Stimulated activated CD4-positive, alpha-beta T cell treated with anti-CD3 and anti-CD28 coated beads, Interleukin-15, amount 100 ng/mL, for 1 hour (primary cell): ENCODE data around the gene NEAT1.

Experiments used
- DNase-seq, 2 donors: peaks; one replicate each; pipeline ENCODE4 v3.0.0-alpha.2; 2020; ENCODE audit warnings: low read depth in 1 of 2, low spot score in 1 of 2

Gene NEAT1

DNA sequence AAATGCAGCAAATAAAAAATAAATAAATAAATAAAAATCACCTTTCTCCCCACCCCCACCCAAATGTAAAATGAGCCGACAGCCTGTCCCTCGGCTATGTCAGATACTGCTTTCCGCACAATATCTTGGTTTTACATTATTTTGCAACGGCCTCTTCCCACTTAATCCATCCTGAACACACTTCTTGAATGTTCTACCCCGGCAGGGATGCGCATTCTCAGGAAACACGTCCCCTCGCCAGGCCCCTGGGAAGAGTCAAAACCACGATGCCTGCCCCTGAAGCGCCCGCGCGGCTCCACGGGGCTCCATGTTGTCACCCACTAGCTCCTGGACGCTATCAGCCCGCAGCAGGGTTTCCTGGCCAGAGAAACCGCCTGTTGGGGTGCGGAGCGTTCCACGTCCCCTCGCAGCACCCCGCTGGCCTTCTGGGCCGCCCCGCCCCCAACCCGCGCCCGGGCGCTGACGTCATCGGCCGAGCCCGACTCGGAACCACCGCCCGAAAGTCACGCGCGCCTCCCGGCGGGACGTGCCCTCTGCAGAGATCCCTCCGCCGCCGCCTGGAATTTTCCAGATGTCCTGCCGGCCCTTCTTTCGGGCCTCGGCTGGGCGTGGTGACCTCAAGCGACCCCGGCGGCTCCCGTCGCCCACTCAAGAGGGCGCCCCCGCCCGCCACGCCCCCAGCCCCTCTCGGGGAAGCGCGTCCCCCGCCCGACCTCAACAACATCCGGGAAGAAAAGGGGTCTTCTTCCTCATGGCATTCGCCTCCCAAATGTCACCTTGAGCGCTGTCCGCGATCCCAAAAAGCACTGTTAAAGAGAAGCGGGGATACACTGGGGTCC, 585 bp upstream of the NEAT1 start:
- peak; percentile 88 to 92 for DNase-seq

DNA sequence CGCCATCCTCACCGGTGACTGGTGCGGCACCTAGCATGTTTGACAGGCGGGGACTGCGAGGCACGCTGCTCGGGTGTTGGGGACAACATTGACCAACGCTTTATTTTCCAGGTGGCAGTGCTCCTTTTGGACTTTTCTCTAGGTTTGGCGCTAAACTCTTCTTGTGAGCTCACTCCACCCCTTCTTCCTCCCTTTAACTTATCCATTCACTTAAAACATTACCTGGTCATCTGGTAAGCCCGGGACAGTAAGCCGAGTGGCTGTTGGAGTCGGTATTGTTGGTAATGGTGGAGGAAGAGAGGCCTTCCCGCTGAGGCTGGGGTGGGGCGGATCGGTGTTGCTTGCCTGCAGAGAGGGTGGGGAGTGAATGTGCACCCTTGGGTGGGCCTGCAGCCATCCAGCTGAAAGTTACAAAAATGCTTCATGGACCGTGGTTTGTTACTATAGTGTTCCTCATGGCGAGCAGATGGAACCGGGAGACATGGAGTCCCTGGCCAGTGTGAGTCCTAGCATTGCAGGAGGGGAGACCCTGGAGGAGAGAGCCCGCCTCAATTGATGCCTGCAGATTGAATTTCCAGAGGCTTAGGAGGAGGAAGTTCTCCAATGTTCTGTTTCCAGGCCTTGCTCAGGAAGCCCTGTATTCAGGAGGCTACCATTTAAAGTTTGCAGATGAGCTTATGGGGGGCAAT, 1.1 kb downstream of the NEAT1 start:
- DNase-seq = no peak

DNA sequence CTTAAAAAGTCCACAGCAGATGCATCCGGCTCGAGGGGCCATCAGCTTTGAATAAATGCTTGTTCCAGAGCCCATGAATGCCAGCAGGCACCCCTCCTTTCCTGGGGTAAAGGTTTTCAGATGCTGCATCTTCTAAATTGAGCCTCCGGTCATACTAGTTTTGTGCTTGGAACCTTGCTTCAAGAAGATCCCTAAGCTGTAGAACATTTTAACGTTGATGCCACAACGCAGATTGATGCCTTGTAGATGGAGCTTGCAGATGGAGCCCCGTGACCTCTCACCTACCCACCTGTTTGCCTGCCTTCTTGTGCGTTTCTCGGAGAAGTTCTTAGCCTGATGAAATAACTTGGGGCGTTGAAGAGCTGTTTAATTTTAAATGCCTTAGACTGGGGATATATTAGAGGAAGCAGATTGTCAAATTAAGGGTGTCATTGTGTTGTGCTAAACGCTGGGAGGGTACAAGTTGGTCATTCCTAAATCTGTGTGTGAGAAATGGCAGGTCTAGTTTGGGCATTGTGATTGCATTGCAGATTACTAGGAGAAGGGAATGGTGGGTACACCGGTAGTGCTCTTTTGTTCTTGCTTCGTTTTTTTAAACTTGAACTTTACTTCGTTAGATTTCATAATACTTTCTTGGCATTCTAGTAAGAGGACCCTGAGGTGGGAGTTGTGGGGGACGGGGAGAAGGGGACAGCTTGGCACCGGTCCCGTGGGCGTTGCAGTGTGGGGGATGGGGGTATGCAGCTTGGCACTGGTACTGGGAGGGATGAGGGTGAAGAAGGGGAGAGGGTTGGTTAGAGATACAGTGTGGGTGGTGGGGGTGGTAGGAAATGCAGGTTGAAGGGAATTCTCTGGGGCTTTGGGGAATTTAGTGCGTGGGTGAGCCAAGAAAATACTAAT, 1.9 kb downstream of the NEAT1 start:
- DNase-seq = peak; percentile 33 to 62

DNA sequence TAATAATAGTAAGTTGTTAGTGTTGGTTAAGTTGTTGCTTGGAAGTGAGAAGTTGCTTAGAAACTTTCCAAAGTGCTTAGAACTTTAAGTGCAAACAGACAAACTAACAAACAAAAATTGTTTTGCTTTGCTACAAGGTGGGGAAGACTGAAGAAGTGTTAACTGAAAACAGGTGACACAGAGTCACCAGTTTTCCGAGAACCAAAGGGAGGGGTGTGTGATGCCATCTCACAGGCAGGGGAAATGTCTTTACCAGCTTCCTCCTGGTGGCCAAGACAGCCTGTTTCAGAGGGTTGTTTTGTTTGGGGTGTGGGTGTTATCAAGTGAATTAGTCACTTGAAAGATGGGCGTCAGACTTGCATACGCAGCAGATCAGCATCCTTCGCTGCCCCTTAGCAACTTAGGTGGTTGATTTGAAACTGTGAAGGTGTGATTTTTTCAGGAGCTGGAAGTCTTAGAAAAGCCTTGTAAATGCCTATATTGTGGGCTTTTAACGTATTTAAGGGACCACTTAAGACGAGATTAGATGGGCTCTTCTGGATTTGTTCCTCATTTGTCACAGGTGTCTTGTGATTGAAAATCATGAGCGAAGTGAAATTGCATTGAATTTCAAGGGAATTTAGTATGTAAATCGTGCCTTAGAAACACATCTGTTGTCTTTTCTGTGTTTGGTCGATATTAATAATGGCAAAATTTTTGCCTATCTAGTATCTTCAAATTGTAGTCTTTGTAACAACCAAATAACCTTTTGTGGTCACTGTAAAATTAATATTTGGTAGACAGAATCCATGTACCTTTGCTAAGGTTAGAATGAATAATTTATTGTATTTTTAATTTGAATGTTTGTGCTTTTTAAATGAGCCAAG, 2.7 kb downstream of the NEAT1 start:
- peak; percentile 44 to 70 for DNase-seq

GRCh38 chr11:65425971-65426838, 3.6 kb downstream of the NEAT1 start:
- DNase-seq = no peak

GRCh38 chr11:65426839-65427690, 4.5 kb downstream of the NEAT1 start:
- DNase-seq = peak in 1 of 2 donors; percentile 28

DNA sequence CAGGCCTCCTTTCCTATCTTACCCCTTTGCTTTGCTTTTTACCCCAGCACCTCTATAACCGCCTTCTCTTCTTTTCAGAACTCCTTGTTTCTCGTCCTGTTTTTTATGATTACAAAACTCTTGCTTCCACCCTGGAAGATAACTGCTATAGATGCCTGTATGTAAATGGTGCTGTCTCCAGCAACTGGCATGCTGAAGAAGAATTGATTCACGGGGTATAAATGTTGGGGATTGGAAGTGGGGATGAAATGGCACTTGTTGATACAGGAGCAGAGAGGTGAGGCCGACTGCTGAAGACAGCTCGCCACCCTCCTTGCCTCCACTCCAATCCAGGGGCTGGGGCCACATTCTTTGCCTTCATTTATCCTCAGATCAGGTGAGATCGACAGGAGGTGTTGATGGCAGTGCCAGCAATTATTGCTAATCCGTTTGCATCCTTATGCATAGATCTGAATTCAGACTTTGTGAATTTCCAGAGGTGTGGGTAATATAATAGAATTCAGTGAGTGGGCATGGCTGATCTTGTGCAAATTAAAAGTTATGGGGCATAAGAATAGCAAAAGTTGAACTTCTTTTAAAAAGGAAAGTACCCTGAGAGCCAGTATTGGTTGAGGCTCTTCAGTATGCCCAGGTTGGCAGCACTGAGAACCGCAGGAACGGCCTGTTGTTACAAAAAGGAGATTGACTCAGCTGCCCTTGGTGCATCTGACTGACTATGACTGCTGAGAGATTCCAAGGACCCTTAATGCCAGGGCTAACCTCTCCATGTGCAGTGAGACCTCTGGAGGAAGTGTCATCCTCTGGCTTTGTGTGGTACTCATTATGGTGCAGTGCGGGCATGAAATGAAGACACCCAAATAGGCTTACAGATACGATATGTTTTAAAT, 5.3 kb downstream of the NEAT1 start:
- DNase-seq = no peak

GRCh38 chr11:65428578-65429067, 6.0 kb downstream of the NEAT1 start:
- DNase-seq = no peak

- no peak for DNase-seq
Observed at GRCh38 chr11:65429068-65429681, 6.6 kb downstream of the NEAT1 start.

- no peak for DNase-seq
Observed at GRCh38 chr11:65429724-65430405, 7.3 kb downstream of the NEAT1 start.

GRCh38 chr11:65430406-65431217, 8.0 kb downstream of the NEAT1 start:
- no peak for DNase-seq

DNA sequence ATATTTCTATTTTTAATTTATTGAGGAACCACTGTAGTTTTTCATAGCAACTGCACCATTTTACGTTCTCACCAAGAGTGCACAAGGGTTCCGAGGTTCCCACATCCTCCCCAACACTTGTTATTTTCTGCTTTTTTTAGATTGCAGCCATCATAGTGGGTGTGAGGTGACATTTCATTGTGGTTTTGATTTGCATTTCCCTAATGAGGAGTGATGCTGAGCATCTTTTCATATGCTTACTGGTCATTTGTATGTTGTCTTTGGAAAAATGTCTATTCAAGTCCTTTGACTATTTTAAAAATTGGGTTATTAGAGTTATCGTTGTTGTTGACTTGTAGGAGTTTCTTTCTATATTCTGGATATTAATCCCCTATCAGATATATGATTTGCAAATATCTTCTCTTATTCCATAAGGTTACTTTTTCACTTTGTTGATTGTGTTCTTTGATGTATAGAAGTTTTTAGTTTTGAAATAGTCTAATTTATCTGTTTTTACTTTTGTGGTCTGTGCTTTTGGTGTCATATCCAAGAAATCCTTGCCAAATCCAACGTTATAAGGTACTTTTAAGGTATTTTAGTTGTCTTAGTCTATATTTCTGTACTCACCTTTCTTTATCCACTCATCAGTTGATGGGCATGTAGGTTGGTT, 9.0 kb downstream of the NEAT1 start:
- no peak for DNase-seq

DNA sequence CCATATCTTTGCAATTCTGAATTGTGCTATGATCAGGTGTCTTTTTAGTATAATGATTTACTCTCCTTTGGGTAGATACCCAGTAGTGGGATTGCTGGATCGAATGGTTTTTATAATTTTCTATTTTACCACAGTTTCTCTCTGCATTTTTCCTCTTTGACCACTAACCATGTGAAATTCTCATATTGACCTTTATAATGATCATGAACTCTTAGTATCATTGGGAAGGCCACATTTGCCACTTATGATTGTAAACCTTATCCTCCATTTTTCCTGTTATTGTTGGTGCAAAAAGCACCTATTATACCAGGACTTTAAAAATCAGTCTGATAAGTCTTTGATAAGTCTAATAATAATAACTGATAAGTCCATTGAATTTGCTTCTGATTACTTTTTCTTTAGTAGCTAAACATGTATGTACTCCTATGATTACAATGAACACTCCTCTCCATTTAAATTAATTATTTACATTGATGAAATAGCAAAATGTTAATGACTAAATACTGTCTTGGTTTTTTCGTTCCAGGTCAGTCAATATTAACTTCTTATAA, 9.6 kb downstream of the NEAT1 start:
- no peak for DNase-seq

DNA sequence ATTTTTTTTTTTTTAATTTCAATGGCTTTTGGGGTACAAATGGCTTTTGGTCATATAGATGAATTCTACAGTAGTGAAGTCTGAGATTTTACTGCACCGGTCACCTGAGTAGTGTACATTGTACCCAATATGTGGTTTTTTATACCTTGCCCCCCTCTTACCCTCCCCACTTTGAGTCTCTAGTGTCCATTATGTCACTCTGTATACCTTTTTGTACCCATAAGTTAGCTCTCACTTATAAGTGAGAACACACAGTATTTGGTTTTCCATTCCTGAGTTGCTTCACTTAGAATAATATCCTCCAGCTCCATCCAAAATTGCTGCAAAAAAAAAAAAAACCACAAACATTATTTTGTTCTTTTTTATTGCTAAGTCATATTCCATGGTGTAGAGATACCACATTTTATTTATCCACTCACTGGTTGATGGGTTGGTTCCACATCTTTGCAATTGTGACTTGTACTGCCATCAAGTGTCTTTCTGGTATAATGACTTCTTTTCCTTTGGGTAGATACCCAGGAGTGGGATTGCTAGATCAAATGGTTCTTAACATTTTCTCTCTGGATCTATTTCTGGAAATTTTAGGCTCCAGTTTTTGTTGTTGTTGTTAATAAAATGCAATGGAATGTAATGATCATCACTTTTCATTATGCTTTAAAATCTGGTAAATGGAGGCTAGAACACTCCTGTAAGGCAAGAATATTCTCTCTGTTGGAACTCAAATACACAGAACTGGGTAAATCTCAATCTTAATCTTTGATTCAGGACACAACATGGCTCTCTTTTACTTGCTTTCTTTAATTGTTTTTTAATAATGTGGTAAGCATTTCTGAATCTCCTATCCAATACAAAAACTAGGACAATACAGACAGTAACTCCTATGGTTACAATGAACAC, 10.3 kb downstream of the NEAT1 start:
- DNase-seq = no peak
